GM12878 (cell line): ENCODE results near the gene OSGEP. TPM values are rescaled to one million over a fixed set of nuclear protein-coding genes. Genes with fewer than 3 reads are reported as not detected.

Experiments
- ASH2L ChIP-seq: fragments of 300-600, 200-600 bp; sonication (generic); IDR thresholded peaks from 2 replicates; pipeline ENCODE4 v1.6.1; 2017; ENCODE audit warnings: low read depth, mild to moderate bottlenecking, borderline replicate concordance
- BCLAF1 ChIP-seq: fragments of 450-650 bp; IDR thresholded peaks from 2 replicates; pipeline ENCODE4 v1.6.1; 2017; ENCODE audit warnings: antibody characterized with exemption, mild to moderate bottlenecking, moderate library complexity
- CBFB ChIP-seq: IDR thresholded peaks from 2 replicates; pipeline ENCODE4 v1.6.1; 2016; ENCODE audit warnings: antibody characterized with exemption, low read depth
- CEBPB ChIP-seq, 2 experiments: fragments of 150-350 bp in 1 of 2; IDR thresholded peaks; 2 replicates each; pipeline ENCODE4 v1.6.1; 2012 to 2014; ENCODE audit warnings: low read depth in 2 of 2, low read length in 2 of 2, borderline replicate concordance in 1 of 2, inconsistent platforms in 1 of 2
- FOS ChIP-seq: IDR thresholded peaks from 3 replicates; pipeline ENCODE4 v1.6.1; 2011; ENCODE audit warnings: borderline replicate concordance; ENCODE audit not compliant: insufficient read length; ENCODE audit errors: extremely low read depth
- NR2F1 ChIP-seq: fragments of 450-650 bp; conservative IDR thresholded peaks from 2 replicates; pipeline ENCODE4 v1.6.1; 2017; ENCODE audit warnings: mild to moderate bottlenecking
- PRDM15 ChIP-seq: fragments of 450-650 bp; formaldehyde crosslinking; IDR thresholded peaks from 2 replicates; pipeline ENCODE4 v1.4.0; 2020; ENCODE audit warnings: mild to moderate bottlenecking, moderate library complexity
- RUNX3 ChIP-seq: IDR thresholded peaks from 2 replicates; pipeline ENCODE4 v1.6.1; 2012; ENCODE audit warnings: low read length, inconsistent platforms
- SMAD1 ChIP-seq: fragments of 450-650 bp; IDR thresholded peaks from 2 replicates; pipeline ENCODE4 v1.6.1; 2018; ENCODE audit warnings: mild to moderate bottlenecking, low read depth; ENCODE audit not compliant: partially characterized antibody
- SREBF1 ChIP-seq: IDR thresholded peaks from 2 replicates; pipeline ENCODE4 v1.6.1; 2012; ENCODE audit warnings: mild to moderate bottlenecking, low read length
- SUPT20H ChIP-seq: IDR thresholded peaks from 2 replicates; pipeline ENCODE4 v1.6.1; 2011; ENCODE audit warnings: low read depth, mild to moderate bottlenecking, low read length, moderate library complexity, borderline replicate concordance; ENCODE audit not compliant: control insufficient read depth
- TAF1 ChIP-seq: IDR thresholded peaks from 2 replicates; pipeline ENCODE4 v1.6.1; 2011; ENCODE audit warnings: mild to moderate bottlenecking, low read depth, low read length, borderline replicate concordance
- ZBTB11 ChIP-seq: fragments of 450-650 bp; formaldehyde crosslinking; IDR thresholded peaks from 2 replicates; pipeline ENCODE4 v1.5.0; 2022; ENCODE audit warnings: mild to moderate bottlenecking, missing genetic modification characterization
- ZNF687 ChIP-seq: fragments of 450-650 bp; IDR thresholded peaks from 2 replicates; pipeline ENCODE4 v1.6.1; 2017; ENCODE audit warnings: mild to moderate bottlenecking, moderate library complexity
- polyA plus RNA-seq, 11 experiments: library from polyadenylated mRNA; depleted of rRNA in 4 of 11; unstranded in 6 of 11; stranded (reverse) in 5 of 11; fragments of >200 nt; fragmentation: Nextera tagmentation in 4 of 11; fragmentation: Illumina TruSeq in 1 of 11; extraction: Ambion mirVana in 4 of 11; extraction: Trizol in 1 of 11; gene quantifications; 1 replicate in 1 of 11; 2 replicates in 10 of 11; pipeline versions ENCODE4 v1.2.1 to v1.2.3, GENCODE V29; 2011 to 2016; ENCODE audit warnings: inconsistent platforms in 2 of 11, missing spikeins in 2 of 11, low read depth in 1 of 11
- total RNA-seq, 4 experiments: library from RNA; depleted of rRNA in 3 of 4; stranded (reverse); fragments of >200 nt in 3 of 4; fragmentation: Illumina TruSeq in 1 of 4; extraction: Trizol in 1 of 4; gene quantifications; 2 replicates each; pipeline versions ENCODE4 v1.2.1 to v1.2.3, GENCODE V29; 2013 to 2021

The OSGEP gene
- total and polyA plus RNA-seq, 10 of the 15 experiments (the other 5 are each of a cell fraction or from before 2014, with no cell fraction given): 47.8 to 88.9 (median 52.8) TPM

GRCh38 chr14:20454516-20455354 is at the start of gene OSGEP, which contains the start of gene APEX1 (continued):
- TF ChIP-seq PRDM15 (peak; percentile 97), SMAD1 (no peak), NR2F1 (0 out of 2 replicates have a peak, but pooled peaks have one; percentile 36), ASH2L (peak; percentile 32; the same call in 1 of the 2 replicates), ZNF687 (peak; percentile 71), BCLAF1 (no peak), RUNX3 (peak; percentile 54), SUPT20H (no peak), TAF1 (peak; percentile 86), CEBPB (IDR thresholded peaks at IDR 0.05; ENCODE audit: borderline replicate concordance in 1 of 2, low read depth in 2 of 2, low read length in 2 of 2) (no peak), FOS (peak; percentile 94), SREBF1 (no peak), ZBTB11 (CRISPR knock-in tag) (peak; percentile 83), CBFB (peak; percentile 80)
